Skeletal muscle satellite cell (primary cell): ENCODE data around the gene ISM2.

Experiments
- H3K27me3 ChIP-seq: 2 replicates; pipeline ENCODE4 v1.7.0; 2013; ENCODE audit warnings: low read length; ENCODE audit not compliant: control insufficient read depth, insufficient read depth
- H3K36me3 ChIP-seq: 2 replicates; pipeline ENCODE4 v1.7.0; 2013; ENCODE audit warnings: mild to moderate bottlenecking, control low read depth, low read length; ENCODE audit not compliant: insufficient read depth
- H3K4me1 ChIP-seq: 2 replicates; pipeline ENCODE4 v1.7.0; 2013; ENCODE audit warnings: low read length; ENCODE audit not compliant: control insufficient read depth, insufficient read depth
- H3K4me2 ChIP-seq: 2 replicates; pipeline ENCODE4 v1.7.0; 2013; ENCODE audit warnings: mild to moderate bottlenecking, low read length
- H3K4me3 ChIP-seq: 2 replicates; pipeline ENCODE4 v1.7.0; 2013; ENCODE audit warnings: low read length
- H3K9ac ChIP-seq: 2 replicates; pipeline ENCODE4 v1.7.0; 2013; ENCODE audit warnings: mild to moderate bottlenecking, low read depth, low read length, moderate library complexity
- H3K9me3 ChIP-seq: replicated peaks from 2 replicates; pipeline ENCODE4 v1.7.0; 2013; ENCODE audit warnings: mild to moderate bottlenecking, control low read depth, low read length

ISM2 gene

GRCh38 chr14:77458249-77458950, 40.2 kb downstream of the ISM2 start:
- Histone ChIP-seq H3K4me3 (peak overlapping the region; percentile 84), H3K27me3 (no peaks in the 10 kb centered on the region)

GRCh38 chr14:77457522-77458248, 40.9 kb downstream of the ISM2 start, which contains the start of the genes AHSA1 and VIPAS39:
Gene AHSA1 (plus strand): TSS chr14:77458093. CDS start chr14:77458190, 97 bp downstream.
Gene VIPAS39 (minus strand): TSS chr14:77457601. CDS start chr14:77454102, 3,499 bp downstream.
- Histone ChIP-seq H3K4me2 (peak within 1 kb of the TSS; percentile 90), H3K9ac (peak within 1 kb of the TSS; percentile 87), H3K4me1 (peaks cover 12% of the 10 kb centered on the region), H3K27me3 (no peaks in the 10 kb centered on the region), H3K4me3 (peak within 1 kb of the TSS; percentile 84), H3K36me3 (peaks cover 31% of the 10 kb centered on the region), H3K9me3 (no peaks in the 10 kb centered on the region)

More at GRCh38 chr14:77458249-77458950, 40.2 kb downstream of the ISM2 start:
- Histone ChIP-seq H3K4me2 (peak overlapping the region; percentile 90), H3K9ac (peak overlapping the region; percentile 87), H3K36me3 (peaks cover 33% of the 10 kb centered on the region), H3K9me3 (no peaks in the 10 kb centered on the region), H3K4me1 (peaks cover 12% of the 10 kb centered on the region)

GRCh38 chr14:77457115-77457521, 41.5 kb downstream of the ISM2 start:
- H3K36me3 ChIP-seq = peaks cover 25% of the 10 kb centered on the region
- no peaks in the 10 kb centered on the region for H3K9me3 ChIP-seq
- H3K27me3 ChIP-seq = no peaks in the 10 kb centered on the region
- H3K9ac ChIP-seq = peak overlapping the region; percentile 82
- H3K4me1 ChIP-seq = peaks cover 12% of the 10 kb centered on the region
- H3K4me3 ChIP-seq = peak overlapping the region; percentile 84
- H3K4me2 ChIP-seq = peak overlapping the region; percentile 87

GRCh38 chr14:77455966-77456640, 42.5 kb downstream of the ISM2 start:
- Histone ChIP-seq H3K9ac (peak overlapping the region; percentile 82), H3K27me3 (no peaks in the 10 kb centered on the region), H3K9me3 (no peaks in the 10 kb centered on the region), H3K4me1 (peaks cover 12% of the 10 kb centered on the region), H3K4me3 (peak overlapping the region; percentile 84), H3K36me3 (peaks cover 23% of the 10 kb centered on the region), H3K4me2 (peak overlapping the region; percentile 87)

- Histone ChIP-seq H3K9me3 (no peaks in the 10 kb centered on the region), H3K9ac (no peak overlapping the region), H3K27me3 (no peaks in the 10 kb centered on the region), H3K4me3 (no peak overlapping the region), H3K36me3 (peaks cover 59% of the 10 kb centered on the region), H3K4me2 (no peak overlapping the region), H3K4me1 (no peaks in the 10 kb centered on the region)
These were observed 56.4 kb downstream of the ISM2 start for GRCh38 chr14:77442196-77442595.

GRCh38 chr14:77439861-77440260, 58.8 kb downstream of the ISM2 start:
- Histone ChIP-seq H3K4me2 (no peak overlapping the region), H3K4me3 (no peak overlapping the region), H3K36me3 (peaks cover 68% of the 10 kb centered on the region)

GRCh38 chr14:77438596-77438995, 60.0 kb downstream of the ISM2 start:
- no peak overlapping the region for H3K9ac ChIP-seq
- H3K4me3 ChIP-seq = no peak overlapping the region
- H3K4me2 ChIP-seq = no peak overlapping the region
- H3K36me3 ChIP-seq = peaks cover 73% of the 10 kb centered on the region
- no peaks in the 10 kb centered on the region for H3K4me1 ChIP-seq
- H3K27me3 ChIP-seq = no peaks in the 10 kb centered on the region
- H3K9me3 ChIP-seq = no peaks in the 10 kb centered on the region

More at GRCh38 chr14:77439861-77440260, 58.8 kb downstream of the ISM2 start:
- Histone ChIP-seq H3K9ac (no peak overlapping the region), H3K4me1 (no peaks in the 10 kb centered on the region), H3K9me3 (no peaks in the 10 kb centered on the region), H3K27me3 (no peaks in the 10 kb centered on the region)

- Histone ChIP-seq H3K4me1 (no peaks in the 10 kb centered on the region), H3K36me3 (peaks cover 61% of the 10 kb centered on the region), H3K4me3 (no peak overlapping the region), H3K9ac (no peak overlapping the region), H3K9me3 (no peaks in the 10 kb centered on the region), H3K4me2 (no peak overlapping the region), H3K27me3 (no peaks in the 10 kb centered on the region)
These were observed 62.6 kb downstream of the ISM2 start for GRCh38 chr14:77436042-77436441.

DNA sequence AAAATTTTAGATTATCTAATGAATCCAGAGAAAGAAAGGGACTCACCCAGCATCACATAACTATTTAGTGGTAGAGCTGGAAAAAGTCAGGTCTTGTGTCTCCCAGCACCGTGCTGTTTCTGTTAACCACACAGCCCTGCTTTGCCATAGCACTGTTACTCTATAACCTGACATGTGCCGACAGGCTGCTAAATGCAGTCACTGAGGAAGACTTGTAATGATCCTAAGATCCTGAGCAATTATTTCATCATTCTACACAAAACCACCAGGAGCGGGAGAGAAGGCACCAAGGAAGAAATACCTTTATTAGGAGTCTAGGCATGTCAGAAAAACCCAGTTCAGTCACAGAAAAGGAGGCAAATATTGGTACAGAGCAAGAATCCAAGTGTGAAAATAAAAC, 72.2 kb downstream of the ISM2 start:
- Histone ChIP-seq H3K9ac (no peak overlapping the region), H3K4me1 (peaks cover 5% of the 10 kb centered on the region), H3K27me3 (no peaks in the 10 kb centered on the region), H3K4me3 (no peak overlapping the region), H3K36me3 (peaks cover 71% of the 10 kb centered on the region), H3K4me2 (no peak overlapping the region), H3K9me3 (no peaks in the 10 kb centered on the region)

GRCh38 chr14:77424862-77425261, 73.8 kb downstream of the ISM2 start:
- H3K27me3 ChIP-seq = no peaks in the 10 kb centered on the region
- H3K4me2 ChIP-seq = no peak overlapping the region
- H3K36me3 ChIP-seq = peaks cover 61% of the 10 kb centered on the region
- no peak overlapping the region for H3K4me3 ChIP-seq
- H3K9me3 ChIP-seq = no peaks in the 10 kb centered on the region
- H3K9ac ChIP-seq = no peak overlapping the region
- peaks cover 9% of the 10 kb centered on the region for H3K4me1 ChIP-seq
